ENCODE measurements around the gene HEXB.
"Not testable (repeated sequence)": the region's sequence is repeated elsewhere in the genome, so short reads cannot be mapped to it uniquely, and the experiment has no call there.

The HEXB gene

DNA sequence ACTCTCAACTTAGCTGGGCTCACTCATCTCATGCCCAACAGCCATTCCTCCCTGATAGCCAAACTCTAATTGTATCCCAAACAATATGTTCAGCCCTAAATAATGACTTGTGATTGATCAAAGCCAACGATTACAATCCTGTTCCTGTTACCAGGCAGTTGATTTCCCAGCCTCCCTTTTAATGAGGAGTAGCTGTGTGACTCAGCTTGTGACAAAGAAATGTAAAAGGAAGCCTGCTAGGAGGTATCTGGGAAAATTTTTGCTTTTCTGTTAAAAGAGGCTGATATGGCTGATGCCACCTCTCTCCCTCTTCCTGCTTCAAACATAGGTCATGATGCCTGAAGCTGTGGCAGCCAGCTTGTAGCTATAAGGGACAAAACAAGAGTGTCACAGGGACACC, 24.9 kb upstream of the HEXB start:
- no peak for DNase-seq

DNA sequence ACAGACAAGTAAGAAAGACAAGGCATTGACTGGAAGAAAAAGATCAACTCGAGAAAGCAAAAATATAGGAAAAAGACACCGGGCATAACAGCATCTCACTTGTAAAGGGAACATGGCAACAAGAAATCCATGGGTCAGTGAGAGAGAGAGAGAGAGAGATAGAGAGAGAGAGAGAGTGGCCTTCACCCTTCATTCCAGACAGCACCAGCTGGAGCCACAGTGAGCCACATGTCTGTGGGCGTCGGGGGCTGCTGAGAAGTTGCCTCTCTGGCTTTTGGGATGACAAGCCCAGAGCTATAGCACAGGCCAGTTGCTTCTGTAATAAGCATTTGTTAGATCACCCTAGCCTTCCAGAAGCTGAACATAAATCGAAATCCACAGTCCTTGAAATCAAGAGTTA, 24.2 kb upstream of the HEXB start:
- DNase-seq: no peak

DNA sequence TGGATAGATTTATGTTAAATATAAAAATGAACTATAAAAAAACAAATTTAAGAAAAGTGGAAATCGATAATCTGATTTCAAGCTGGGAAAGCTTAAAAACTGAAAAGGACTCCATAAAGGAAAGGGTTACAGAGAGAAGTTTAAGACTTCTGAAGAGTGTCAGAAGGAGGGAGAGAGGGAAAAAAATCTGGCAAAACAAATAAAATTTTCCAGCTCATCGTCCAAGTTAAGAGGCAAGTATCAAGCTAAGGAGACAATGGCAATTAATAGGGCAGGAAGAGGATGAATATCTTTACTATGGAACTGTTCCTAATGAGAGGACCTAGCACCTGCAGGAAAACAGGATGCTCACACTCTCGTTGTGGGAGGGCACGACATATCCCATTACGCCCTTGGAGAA, 20.5 kb upstream of the HEXB start:
- DNase-seq: no peak

DNA sequence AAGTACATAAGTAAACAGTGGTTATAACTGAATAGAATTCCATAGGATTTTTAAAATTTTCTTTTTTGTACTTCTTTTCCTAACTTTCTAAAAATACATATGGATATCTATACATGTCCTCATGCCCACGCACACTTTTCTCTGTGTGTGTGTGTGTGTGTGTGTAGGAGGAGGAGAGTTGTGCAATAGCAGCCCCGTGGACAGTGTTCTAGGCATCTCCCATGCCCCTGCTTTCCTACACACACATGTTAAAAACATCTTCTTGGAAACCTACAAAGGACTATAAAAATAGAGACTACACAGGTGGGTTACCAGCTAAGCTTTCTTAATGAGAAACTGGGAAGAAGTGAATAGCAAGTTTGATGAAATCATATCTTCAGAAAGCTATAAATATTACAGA, 19.8 kb upstream of the HEXB start:
- no peak for DNase-seq

DNA sequence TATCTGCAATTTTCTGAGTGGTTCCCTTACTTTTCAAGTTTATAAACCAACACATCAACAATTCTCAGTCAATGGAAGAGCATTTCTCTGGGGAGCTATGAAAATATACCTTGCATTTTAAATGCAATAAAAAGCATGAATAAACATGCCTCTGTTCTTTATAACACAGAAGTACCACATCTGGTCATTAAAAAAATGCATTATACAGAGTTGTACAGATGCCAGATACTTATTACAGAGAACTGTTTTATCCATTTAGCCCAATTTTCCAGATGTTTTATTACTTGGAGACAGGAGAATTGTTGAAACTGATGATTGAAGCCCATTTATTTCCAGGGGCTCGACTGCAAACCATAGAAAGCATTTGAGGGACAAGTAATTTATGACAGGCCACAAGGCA, 19.2 kb upstream of the HEXB start:
- no peak for DNase-seq

DNA sequence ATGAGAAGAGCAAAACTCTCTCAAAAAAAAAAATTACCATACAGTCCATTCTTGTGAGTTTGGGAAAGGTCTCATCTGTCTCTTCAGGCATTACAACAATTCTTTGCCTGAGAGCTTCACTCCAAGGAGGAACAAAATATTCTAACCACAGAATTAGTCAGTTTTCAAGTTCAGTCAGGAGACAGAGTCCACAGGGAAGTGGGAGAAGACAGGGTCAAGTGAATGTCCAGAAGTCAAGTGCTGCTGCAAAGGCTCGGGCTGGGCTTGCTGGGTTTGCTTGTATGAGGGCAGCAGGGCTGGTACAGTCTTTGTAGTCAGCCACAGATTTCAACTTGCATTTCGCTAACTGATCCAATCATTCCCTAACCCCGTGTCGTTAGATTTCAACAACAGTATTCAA, 17.6 kb upstream of the HEXB start:
- no peak for DNase-seq

DNA sequence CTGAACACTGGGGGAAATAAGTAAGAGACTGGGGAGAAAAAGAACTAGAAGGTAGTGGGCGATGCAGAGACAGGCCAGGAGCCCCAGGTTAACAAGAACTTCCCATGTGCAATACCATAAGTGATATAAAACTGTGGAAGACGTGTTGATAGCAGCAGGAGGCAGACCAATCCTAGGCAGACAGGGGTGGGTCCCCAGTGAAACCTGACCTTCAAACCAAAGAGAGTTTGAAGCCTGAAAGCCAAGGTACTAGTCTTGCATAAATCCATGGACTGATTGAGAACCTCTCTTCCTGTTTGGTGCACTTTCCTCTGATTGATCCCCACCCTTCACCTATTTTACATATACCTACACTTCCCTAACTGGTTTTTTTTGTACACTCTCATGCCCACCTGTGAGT, 15.2 kb upstream of the HEXB start:
- no peak for DNase-seq

DNA sequence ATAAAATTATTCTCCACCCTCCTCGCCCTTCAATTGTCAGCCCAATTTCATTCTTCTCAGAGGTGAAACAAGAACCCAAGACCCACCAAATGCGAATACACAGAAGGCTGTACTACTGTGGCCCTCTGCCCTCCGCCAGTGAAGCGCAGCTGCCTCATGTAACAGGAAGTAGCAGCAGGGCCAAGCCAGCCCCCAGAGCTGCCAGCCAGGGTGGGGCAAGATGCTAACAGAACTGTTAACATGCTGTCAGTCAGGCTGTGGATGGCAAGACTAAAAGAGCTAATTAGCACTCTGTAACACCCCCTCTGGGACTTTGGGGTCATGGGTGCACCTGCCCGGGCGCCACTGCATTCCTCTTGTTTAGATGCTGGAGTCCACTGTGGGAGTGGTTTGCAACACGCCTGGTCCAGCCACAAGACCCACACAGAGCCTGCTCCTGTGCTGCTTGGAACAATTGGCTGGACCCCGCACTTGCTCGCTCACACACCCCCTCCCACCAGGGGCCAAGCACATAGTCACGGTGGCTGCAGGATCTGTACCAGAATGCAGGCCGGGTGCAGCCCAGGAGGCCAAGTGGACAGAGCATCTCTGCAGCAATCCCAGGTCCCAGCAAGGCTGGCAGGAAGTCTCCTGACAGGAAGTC, 14.5 kb upstream of the HEXB start:
- no peak for DNase-seq

DNA sequence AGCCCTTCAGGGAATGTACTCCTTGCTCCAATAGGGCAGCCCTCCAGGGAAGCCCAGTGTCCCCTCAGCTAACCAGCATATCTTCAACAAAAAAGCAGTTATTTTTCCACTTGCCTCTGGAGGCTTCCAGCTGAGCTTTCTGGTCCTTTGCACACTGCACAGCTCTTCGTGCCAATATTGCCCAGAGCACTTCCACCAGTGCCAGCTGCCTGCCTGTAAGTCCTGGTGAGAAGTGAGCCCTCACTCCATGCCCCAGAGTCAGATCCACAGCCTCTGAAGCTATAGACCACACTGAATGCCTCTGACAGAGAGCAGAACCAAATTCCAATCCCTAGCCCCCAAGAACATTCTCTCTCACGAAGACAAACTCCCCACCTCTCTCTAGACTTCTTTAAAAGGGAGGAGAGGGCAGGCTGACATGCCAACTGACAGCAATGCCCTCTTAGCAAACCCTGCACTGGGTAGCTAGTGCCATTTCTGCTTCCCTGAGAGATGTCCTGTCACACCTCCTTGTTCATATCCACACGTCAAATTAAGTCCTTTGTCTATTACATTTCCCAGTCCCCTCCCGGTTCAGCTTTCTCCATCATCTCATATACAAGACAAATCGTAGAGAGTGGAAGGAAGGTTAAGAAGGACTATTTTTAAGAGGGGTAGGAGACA, 12.7 kb upstream of the HEXB start:
- no peak for DNase-seq

DNA sequence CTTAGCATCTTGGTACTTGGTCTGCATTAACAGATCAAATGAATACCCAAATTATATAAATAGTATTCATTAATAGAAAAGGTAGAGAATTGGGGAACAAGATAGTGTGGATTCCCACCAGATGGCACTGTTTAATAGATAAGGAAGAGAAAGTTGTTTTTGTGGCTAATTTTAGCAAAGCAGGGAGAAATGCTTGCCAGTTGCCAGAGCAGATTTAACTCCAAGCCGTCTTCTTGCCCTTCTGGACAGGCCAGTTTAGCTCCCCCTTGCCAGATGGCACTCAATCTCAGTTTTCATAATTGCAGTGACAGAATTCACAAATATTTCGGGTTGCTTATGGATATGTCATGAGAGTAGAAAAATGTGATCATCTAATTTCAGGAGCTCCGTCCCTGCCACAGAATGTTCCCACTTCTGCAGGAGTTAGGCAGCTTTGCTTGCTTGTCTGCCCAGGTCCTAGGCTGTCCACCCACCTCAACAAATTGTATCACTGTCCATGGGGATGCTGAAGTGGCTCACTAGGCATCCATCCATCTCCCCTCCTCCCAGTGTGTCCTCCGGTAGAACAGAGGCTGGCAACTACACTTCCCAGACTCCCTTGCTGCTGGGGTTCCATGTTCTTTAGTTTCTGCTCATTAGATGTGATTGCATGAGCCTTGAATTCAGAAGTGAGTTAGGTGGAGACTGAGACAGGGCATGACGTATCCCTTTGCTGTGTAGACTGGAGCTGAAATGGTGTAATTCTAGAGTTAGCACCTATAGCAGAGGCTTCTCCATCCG, 11.8 kb upstream of the HEXB start:
- peak in 1 of 2 donors; percentile 33 for DNase-seq

DNA sequence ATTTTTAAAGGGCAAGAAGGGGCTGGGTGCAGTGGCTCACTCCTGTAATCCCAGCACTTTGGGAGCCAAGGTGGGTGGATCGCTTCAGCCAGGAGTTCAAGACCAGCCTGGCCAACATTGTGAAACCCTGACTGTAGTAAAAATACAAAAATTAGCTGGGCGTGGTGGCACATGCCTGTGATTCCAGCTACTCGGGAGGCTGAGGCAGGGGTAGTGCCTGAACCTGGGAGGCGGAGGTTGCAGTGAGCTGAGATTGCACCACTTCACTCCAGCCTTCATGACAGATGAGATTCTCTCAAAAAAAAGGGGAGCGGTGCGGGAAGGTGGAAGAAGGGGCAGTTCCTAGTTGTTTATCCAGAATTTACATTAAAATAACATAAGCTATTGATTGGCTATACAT, 8.6 kb upstream of the HEXB start:
- DNase-seq: not testable (repeated sequence)

DNA sequence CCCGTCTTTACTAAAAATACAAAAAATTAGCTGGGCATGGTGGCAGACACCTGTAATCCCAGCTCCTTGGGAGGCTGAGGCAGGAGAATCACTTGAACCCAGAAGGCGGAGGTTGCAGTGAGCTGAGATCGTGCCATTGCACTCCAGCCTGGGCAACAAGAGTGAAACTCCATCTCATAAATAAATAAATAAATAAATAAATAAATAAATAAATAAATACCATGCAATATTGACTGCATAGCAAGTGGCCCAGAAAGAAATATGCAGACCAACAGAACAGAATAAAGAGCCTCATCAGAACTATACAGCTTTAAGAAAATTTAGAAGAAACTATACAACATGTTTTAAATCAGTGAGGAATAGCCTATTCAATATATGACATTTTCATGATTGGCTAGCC, 6.9 kb upstream of the HEXB start:
- not testable (repeated sequence) for DNase-seq

DNA sequence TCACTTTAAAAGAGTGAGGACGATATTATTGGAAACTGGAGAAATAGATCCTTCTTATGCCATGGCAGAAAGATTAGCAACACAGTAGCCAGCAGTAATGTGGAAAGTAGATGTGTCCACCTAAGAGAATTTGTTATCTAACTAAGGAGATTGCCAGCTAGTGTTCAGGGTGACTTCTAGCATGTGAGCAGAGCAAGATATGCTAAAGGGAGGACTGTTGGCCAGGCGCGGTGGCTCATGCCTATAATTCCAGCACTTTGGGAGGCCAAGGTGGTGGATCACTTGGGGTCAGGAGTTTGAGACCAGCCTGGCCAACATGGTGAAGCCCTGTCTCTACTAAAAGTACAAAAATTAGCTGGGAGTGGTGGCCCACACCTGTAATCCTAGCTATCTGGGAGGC, 5.7 kb upstream of the HEXB start:
- DNase-seq: not testable (repeated sequence)

DNA sequence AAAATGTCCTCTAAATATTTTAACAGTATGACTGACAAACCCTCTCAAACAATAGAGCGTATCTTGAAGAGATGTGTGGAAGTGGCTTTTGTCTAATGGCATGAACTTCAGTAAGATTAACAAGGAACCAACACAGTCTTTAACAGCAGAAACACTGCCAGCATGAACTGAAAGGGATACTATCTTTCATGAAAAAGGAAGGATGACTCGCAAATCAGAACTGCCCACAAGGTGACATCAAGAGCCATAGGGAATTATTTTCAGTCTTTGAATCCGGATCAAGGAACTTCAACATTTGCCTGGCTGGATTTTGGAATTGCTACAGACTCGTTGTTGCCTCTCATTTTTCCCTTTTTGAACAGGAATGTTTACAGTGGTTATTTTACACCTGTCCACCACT, 5.1 kb upstream of the HEXB start:
- DNase-seq: no peak

DNA sequence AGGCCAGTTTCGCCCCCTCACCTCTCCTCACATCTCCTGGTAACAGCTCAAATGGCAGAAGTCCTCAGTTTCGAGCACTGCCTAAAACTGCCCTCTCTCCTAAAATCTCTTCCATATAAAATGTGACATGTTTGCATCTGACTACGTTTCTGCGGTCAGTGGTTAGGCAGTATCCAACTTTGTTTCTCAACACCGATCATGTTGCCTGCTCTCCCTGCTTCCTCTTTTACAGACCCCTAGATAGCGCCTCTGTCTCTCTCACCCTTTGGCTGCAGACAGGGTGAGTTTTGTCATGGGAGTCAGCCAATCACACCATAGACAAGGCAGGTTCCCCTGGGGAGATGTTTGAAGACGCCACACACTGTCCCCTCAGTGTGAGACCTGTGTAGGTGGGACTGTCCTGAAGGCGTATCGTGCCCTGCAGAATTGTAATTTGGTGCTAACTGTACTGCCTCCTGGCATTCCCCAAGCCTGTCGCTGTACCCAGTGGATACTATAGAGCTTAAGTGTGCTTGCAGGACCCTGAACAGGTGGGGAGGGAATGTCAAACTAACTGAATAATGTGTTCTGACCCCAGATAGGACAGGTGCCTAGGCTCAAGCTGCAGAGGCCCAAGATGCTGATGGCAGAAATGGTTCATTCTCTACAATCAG, 1.1 kb downstream of the HEXB start:
- no peak for DNase-seq

DNA sequence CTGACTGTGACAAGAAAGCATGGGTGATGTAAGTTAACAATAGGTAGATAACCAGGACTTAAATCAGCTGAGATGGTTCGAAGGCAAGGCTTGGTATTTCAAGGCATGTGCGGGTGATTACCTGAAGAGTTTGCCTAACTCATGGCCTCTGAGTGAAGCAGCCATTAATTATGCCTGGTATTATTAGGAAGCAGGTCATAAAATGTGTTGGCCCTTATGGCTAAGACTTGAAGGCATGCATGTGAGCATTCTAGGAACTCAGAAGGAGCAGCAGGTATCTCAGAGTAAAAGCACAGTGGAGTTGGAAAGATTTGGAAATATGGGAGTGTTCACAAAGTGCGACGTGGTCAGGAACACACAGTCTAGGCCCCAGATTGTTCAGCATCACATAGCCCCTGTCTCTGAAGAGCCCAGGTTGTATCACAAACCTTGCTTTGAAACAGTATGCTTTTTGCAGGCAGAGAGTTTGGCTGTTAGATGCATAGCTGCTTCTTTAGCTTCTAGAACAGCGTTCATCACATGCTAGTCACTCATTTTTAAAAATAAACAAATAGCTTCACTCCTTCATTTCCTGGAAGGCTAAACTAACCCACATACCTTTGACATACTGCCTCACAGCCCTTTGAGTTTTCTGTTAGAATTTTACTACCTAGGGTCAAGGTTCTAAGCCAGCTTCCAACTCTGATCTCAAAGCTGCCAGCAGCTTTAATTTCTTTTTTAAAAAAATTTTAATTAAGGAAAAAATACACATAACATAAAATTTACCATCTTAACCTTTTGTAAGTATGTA, 2.1 kb downstream of the HEXB start:
- no peak for DNase-seq

DNA sequence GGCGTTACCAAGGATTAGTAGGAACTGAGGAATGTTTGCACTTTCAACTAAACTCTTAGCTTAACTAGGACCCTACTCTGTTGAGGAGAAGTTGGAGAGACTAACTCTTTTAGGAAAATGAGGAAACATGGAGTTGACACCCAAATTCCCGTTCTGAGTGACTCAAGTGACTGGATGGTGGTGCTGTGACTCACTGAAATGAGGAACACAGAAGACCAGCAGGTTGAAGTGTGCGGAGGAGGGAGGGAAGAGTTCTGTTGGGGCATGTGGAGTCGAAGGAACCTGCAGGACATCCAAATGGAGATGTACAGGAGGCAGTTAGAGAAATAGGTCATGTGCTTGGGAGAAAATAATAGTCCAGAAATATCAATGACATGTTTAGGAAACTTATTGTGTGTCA, 8.2 kb downstream of the HEXB start:
- no peak for DNase-seq

DNA sequence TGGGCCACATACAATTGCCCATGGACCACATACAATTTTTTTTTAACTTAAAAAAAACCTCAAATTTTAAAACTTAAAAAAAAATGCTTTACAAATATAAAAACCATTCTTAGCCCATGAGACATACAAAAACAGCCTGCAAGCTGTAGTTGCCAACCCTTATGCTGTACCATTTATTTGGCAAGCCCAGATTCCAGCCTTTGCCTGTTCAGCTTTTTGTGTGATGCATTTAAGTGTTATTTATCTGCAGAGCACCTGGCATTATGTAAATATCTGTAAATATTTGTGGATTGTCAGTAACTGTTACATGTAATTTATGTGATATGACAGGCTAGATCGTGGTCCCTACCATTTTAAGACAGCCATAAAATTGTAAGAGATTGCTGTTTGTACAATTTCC, 32.6 kb downstream of the HEXB start:
- DNase-seq: no peak

DNA sequence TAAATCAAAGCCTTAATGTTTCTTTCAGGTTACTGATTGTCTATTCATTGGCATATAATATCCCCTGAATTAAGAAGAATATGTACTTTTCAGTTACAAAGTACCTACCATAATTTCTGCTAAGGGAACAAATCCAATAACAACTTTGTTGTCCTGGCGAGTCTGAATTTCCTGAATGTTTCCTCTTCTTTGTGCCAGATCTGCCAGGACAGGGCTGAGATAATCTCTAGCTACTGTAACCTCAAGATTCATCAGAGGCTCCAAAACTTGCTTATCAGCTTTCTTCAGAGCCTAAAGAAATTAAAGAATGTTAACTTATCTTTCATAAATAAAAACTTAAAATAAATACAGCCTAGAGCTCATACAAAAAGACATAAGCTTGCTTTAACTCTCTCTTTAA, 37.2 kb downstream of the HEXB start:
- no peak for DNase-seq

DNA sequence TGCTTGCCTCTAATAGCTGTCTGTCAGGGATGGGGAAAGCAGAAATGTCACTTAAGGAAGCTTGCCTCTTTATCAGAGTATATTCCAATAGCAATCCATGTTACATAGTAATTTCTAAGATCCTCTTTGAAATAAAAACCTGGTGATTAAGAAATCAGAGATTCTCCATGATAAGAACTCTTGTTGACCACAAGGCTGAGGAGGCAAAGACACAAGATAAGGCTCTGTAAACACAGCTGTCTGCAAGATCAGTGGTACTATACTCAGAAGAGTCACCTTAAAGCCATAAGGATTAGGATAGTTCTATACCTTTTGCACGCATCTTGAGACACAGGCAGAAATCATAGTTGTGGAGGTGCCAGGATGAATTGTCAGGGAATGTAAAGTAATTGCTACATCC, 40.3 kb downstream of the HEXB start:
- DNase-seq: no peak

DNA sequence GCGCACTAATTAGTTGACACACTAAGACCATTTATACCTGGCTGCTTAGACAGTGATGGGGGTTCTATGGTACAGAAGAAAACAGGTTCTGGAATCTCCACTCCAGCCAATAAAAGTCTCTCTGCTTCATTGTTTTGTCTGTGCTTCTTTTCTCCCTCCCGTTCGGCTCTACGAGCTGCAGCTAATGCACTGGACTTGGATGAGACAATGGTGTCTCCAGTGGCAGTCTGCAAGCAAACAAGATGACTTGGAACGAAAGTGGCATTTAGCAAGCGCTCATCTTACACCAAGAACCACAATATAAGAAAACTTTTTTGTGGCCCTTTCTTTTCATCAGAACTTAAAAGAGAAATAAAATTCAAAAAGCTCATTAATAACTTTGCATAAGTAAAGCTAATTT, 51.7 kb downstream of the HEXB start:
- no peak for DNase-seq

DNA sequence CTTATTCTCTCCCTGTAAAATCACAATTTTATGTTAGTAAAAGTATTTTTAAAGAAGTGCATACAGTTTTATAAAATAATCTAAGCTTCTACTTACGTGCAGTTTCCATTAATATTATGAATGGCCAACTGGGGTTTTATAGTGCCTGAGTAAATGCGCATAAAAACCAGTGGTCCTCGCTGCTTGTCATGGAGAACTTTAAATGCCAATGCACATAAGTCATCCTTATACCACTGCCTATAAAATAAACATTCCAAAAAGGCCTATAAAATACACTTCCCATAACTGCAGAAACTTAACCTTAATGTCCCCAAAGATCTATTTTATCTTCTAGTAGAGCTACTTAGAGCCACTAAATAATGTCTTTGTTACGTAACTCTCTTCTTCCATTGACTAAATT, 53.4 kb downstream of the HEXB start:
- DNase-seq: no peak

DNA sequence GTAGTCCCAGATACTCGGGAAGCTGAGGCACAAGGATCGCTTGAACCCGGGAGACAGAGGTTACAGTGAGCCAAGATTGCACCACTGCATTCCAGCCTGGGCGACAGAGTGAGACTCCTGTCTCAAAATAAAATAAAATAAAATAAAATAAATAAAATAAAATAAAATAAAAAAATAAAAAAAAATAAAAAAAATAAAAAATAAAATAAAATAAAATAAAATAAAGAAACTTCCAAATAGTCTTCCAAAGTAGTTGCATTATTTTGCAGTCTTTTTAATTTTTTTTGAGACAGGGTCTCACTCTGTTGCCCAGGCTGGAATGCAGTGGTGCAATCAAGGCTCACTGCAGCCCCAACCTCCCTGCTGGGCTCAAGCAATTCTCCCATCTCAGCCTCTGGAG, 63.7 kb downstream of the HEXB start:
- not testable (repeated sequence) for DNase-seq
